GM19452 (cell line): Measurements from ENCODE around the gene DDX54.
A peak's percentile ranks its signal among the peaks of the same experiment; 100 is the strongest.
"Not testable (repeated sequence)": the region's sequence is repeated elsewhere in the genome, so short reads cannot be mapped to it uniquely, and the experiment has no call there.

Experiments
- ATAC-seq: cut with Tn5 transposase; IDR thresholded peaks from one replicate; pipeline ENCODE4 v1.9.1; 2021; ENCODE audit not compliant: unreplicated experiment

Gene DDX54

DNA sequence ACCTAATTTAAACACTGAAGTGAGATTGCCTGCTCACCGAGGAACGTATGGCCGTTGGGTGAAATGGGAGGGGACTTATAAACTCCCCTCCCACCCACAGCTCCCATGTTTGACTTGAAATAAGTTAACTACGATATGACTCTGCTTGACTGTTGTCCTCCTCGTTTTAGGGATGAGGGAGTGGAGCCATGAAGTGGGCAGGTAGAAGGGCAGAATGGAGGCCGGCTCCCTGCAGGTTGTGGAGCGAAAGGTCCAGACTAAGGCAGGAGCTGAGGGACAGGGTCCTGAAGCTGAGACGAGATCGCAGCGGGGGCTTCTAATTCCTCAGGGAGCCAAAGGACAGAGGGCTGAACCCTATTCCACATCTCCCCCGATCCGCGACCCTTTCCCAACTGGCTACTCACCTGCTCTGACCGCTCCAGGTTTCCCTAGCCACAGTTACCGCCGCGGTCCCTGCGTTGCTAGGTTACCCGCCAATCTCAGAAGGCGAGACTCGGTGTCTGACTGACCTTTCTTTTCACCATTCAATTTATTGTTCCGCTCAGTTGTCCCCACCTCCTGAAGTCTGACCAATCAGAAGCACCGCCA, 35.4 kb upstream of the DDX54 start:
- no peak for ATAC-seq

DNA sequence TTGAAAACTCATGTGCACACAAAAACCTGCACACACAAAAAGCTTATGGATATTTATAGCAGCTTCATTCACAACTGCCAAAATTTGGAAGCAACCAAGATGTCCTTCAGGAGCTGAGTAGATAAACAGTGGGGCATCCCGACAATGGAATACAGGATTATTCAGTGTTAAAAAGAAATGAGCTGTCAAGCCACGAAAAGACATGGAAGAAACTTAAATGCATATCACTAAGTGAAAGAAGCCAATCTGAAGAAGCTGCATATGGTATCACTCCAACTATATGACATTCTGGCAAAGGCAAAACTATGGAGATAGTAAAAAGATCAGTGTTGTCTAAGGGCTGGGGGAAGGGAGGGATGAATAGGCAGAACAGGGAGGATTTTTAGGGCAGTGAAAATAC, 30.7 kb upstream of the DDX54 start:
- no peak for ATAC-seq

DNA sequence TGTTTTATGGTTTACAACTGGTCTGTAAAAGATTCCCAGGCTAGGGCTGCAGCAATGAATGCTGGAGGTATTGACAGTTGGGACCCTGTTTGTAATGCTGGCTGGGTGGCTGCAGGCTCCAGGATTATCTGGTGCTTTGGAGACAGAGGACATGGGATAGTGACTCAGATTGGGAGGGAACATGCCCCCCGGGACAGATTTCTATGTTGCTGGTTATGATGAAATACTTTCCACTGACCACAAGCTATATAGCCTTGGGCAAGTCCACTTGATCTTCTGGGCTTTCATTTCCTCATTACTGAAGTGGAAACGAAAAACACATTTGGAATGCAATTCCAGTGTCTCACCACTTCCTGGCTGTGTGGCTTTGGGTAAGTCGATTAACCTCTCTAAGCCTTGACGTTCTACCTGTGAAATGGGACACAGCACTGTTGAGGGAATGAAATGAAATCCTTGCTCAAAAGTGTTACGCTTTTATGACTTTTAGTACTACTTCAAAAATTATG, 29.7 kb upstream of the DDX54 start:
- ATAC-seq = peak; percentile 50

DNA sequence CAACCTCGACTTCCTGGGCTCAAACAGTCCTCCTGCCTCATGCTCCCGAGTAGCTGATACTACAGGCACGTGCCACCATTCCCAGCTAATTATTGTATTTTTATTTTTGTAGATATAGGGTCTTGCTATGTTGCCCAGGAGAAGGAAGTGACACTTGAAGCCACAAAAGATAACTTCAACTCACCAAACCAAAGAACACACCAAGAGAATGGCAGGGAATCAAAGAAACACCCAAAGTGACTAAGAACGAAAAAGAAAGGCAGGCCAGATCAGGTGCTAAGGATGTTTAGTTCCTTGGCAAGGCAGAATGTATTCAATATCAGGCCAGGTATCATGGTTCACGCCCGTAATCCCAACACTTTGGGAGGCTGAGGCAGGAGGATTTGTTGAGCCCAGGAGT, 25.9 kb upstream of the DDX54 start:
- no peak for ATAC-seq

DNA sequence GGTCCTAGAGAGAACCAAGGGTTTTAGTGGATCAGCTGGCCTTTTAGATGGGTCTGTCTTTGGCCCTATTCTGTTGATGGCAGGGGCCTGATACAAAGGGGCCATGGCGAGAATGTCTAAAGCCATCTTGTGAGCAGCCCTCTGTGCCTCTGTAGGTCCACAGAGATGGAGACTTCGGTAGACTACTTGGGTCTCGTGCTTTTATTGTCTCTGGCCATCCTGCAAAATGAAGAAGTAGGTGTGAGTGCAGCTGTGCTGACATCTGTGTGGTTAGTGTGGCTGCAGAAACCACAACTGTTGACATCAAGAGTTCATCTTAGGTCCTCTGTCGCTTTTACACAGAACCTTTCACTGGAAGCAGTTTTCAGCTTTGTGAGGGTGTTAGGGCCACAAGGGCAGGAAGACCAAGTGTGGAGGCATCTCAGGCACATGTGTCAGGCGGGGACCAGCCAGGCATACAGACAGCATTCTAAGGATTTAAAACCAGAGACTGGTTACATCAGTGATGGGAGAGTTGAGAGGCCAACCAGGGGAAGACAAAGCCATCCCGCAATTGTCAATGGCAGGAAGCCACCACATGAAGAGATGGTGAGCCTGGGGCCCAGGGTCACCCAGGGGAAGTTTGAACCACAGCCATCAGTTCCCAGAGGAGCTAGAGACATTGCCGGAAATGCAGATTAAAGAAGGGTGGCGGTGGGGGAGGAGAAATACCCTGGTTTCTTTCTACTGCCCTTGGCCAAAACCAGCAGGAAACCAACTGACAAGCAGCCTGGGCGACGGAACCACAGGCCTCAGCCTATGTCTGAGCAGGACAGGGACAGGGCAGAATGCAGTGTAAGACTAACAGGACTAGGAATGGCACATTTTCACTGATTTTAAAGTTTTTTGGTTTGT, 23.0 kb upstream of the DDX54 start:
- ATAC-seq = peak; percentile 78

- ATAC-seq = peak; percentile 0
Observed at GRCh38 chr12:113207613-113208040, 22.3 kb upstream of the DDX54 start.

DNA sequence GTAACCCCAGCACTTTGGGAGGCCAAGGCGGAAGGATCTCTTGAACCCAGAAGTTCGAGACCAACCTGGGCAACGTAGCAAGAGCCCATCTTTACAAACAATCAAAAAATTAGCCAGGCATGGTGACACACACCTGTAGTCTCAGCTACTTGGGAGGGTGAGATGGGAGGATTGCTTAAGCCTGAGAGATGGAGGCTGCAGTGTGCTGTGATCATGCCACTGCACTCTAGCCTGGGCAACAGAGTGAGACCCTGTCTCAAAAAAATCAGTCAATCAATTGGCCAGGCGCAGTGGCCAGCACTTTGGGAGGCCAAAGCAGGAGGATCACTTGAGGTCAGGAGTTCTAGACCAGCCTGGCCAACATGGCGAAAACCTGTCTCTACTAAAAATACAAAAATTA, 21.5 kb upstream of the DDX54 start:
- not testable (repeated sequence) for ATAC-seq

DNA sequence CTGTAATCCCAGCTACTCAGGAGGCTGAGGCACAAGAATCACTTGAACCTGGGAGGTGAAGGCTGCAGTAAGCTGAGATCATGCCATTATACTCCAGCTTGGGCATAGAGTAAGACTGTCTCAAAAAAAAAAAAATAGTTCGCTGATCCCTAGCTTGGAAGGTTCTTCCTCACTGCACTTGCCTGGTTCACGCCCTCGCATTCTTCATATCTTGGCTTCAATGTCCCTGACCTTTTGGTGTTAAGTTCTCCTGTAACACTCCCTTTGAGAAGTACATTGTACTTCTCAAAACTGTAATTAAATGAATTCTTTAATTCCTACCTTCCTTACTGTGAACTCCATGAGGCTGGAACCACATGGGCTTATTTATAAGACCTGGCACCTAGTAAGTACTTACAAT, 19.5 kb upstream of the DDX54 start:
- ATAC-seq = no peak

- ATAC-seq = no peak
Observed at GRCh38 chr12:113203852-113204760, 18.8 kb upstream of the DDX54 start.

- no peak for ATAC-seq
Observed at GRCh38 chr12:113202300-113203075, 17.2 kb upstream of the DDX54 start.

DNA sequence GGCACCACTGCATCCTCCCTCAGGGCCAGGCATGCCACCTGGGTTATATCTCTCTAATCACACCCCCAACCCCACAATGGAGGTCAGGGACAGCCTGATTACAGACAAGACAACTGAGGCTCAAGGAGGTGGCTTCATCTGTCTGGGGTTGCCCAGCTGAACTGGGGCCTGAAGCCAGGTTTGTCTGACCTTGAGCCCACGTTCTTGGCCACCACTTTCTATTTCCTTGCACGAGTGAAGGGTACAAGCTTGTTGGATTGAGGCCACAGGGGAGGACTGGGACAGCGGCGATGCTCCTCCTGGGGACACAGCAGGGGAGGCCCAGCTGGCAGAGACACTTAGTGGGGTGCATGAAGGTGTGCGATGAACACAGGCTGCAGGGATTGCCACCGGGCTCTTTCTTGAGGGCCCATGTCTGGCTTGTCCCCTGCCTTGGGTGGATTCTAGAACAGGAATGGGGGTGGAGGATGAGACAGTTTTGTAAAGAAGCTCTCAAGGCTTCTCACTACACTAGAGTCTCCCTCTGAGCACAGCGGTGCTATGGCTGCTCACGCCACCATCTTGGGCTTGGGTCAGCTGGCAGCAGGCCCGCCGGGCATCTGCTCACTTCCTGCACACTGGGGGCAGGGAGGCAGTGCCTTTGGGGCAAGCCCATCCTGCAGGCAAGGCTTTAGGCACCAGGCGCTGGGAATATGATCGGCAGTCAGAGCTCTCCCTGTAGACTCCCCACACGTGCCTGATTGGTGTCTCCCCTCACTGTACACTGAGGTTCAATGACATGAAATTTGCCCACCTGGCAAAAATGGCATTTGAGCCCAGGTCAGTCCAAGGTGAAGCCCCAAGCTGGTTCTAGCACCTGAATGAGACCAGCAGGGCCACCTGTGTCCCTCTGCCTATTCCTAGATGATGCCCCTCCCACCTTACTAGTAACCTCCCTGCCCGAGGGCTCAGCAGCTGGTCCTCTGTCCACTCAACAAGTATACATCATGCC, 16.2 kb upstream of the DDX54 start:
- no peak for ATAC-seq

DNA sequence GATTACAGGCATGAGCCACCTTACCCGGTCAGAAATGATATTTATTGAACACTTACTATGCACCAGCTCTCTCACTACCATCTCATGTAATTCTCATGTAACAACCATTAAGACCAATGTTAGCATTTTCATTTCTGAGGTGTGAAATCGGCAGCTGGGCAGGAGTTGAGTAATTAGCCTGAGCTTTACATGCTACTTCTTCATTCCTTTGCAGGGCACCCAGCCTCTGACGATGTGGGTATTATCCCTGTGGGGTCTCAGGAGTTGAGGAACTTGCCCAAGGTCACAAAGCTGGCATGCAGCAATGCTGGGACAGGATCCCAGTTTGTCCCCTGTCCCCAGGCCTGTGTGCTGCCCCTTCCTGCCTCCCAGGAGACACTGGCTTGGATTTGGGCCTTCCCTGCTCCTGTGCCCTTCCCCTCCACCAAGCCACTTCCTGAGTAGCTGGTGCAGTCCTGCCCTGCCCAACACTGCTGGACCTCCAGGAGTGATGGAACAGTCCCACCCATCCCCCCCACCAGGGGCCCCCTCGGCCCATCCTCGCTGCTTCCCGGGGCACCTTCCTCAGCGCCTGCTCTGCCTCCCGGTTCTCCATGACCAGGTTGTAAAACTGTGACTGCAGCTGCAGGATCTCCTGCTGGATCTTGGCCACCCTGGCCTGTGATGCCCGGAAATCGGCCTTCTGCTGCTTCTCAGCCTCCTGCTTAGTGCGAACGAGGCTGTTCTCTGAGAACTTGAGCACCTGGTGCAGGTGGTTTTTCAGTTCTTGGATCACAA, 14.9 kb upstream of the DDX54 start:
- no peak for ATAC-seq

GRCh38 chr12:113198296-113198695, 13.0 kb upstream of the DDX54 start:
- no peak for ATAC-seq

GRCh38 chr12:113197518-113198077, 12.3 kb upstream of the DDX54 start:
- no peak for ATAC-seq

GRCh38 chr12:113196990-113197389, 11.7 kb upstream of the DDX54 start:
- ATAC-seq = peak; percentile 82

GRCh38 chr12:113196582-113196981, 11.3 kb upstream of the DDX54 start:
- ATAC-seq = no peak

DNA sequence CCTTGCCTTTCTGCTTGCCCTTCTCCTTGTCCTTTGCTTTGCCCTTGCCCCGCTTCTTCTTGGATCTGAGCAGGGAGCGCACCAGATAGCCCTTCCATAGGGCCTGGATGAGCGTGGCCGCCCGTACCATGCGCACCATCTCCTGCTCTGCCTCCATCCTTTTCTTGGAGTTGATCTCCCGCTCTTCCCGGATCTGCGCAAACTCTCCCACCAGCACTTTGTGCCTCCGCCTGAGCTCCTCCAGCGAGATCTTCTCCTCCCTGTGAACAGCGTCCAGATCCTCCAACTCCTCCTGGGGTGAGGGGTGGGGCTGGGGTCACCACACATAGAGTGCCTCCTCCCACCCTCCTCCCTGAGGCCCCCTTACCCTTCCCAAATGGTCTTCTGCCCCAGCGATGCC, 10.3 kb upstream of the DDX54 start:
- ATAC-seq = no peak

DNA sequence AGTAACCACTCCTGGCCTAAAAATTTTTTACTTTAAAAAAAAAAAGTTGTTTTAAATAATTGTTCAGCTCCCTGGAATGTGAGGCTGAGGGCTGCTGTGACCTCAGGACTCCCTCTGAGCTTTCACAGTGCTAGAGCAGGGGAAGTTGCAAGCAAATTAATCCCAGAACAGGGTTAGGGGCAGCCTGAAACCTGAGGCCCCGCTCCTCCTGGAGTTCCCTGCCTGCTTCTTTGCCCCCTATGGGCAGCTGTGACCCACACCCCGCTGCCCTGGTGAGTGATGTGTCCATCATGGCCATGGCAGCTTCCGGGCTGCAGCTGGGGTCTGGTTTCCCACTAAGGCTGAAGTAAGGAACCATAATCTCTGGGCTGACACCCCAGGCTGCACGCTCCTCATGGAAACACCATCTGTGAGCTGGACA, 9.7 kb upstream of the DDX54 start:
- no peak for ATAC-seq
